IPS-15b (cell line): Measurements from ENCODE around the gene HDGF.

Experiments
- H3K27me3 ChIP-seq: one replicate; pipeline ENCODE4 v1.6.1; 2013; ENCODE audit warnings: low read length; ENCODE audit not compliant: control insufficient read depth, insufficient read depth
- H3K36me3 ChIP-seq: one replicate; pipeline ENCODE4 v1.6.1; 2013; ENCODE audit warnings: low read length; ENCODE audit not compliant: control insufficient read depth, insufficient read depth
- H3K4me1 ChIP-seq: one replicate; pipeline ENCODE4 v1.6.1; 2013; ENCODE audit warnings: mild to moderate bottlenecking, low read length; ENCODE audit not compliant: control insufficient read depth, insufficient read depth
- H3K4me3 ChIP-seq: one replicate; pipeline ENCODE4 v1.5.1; 2013; ENCODE audit warnings: low read depth, low read length
- H3K9ac ChIP-seq: one replicate; pipeline ENCODE4 v1.6.1; 2013; ENCODE audit warnings: low read depth, mild to moderate bottlenecking, low read length
- H3K9me3 ChIP-seq: one replicate; pipeline ENCODE4 v1.6.1; 2013; ENCODE audit warnings: mild to moderate bottlenecking, low read length; ENCODE audit not compliant: control insufficient read depth, insufficient read depth

HDGF gene

GRCh38 chr1:156751451-156751756 lies at the start of gene HDGF:
TSS of gene HDGF (minus strand) at chr1:156751675. CDS start at chr1:156751429, 246 bp downstream.
- Histone ChIP-seq H3K4me3 (peak within 1 kb of the TSS; percentile 99), H3K27me3 (peaks cover 4% of the 10 kb centered on the region), H3K4me1 (peaks cover 32% of the 10 kb centered on the region), H3K36me3 (peaks cover 6% of the 10 kb centered on the region), H3K9me3 (no peaks in the 10 kb centered on the region), H3K9ac (peak within 1 kb of the TSS; percentile 97)

GRCh38 chr1:156797212-156797871 lies 45.9 kb upstream of the HDGF start:
- Histone ChIP-seq H3K4me3 (no peak overlapping the region), H3K9me3 (no peaks in the 10 kb centered on the region), H3K4me1 (no peaks in the 10 kb centered on the region), H3K9ac (no peak overlapping the region), H3K36me3 (peaks cover 38% of the 10 kb centered on the region), H3K27me3 (no peaks in the 10 kb centered on the region)

GRCh38 chr1:156796340-156797097 lies 45.0 kb upstream of the HDGF start:
- H3K9me3 ChIP-seq: no peaks in the 10 kb centered on the region
- H3K36me3 ChIP-seq: peaks cover 40% of the 10 kb centered on the region
- H3K4me3 ChIP-seq: no peak overlapping the region
- H3K9ac ChIP-seq: no peak overlapping the region
- no peaks in the 10 kb centered on the region for H3K27me3 ChIP-seq
- H3K4me1 ChIP-seq: no peaks in the 10 kb centered on the region

- peaks cover 40% of the 10 kb centered on the region for H3K36me3 ChIP-seq
- no peak overlapping the region for H3K9ac ChIP-seq
- no peaks in the 10 kb centered on the region for H3K27me3 ChIP-seq
- H3K4me1 ChIP-seq: no peaks in the 10 kb centered on the region
- no peaks in the 10 kb centered on the region for H3K9me3 ChIP-seq
- H3K4me3 ChIP-seq: no peak overlapping the region
Observed at GRCh38 chr1:156795787-156796186, 44.3 kb upstream of the HDGF start.

GRCh38 chr1:156795374-156795733 lies 43.9 kb upstream of the HDGF start:
- no peak overlapping the region for H3K4me3 ChIP-seq
- H3K9ac ChIP-seq: no peak overlapping the region
- no peaks in the 10 kb centered on the region for H3K27me3 ChIP-seq
- no peaks in the 10 kb centered on the region for H3K9me3 ChIP-seq
- H3K36me3 ChIP-seq: peaks cover 35% of the 10 kb centered on the region
- no peaks in the 10 kb centered on the region for H3K4me1 ChIP-seq

GRCh38 chr1:156794506-156795373 lies 43.3 kb upstream of the HDGF start:
- Histone ChIP-seq H3K36me3 (peaks cover 35% of the 10 kb centered on the region), H3K4me3 (no peak overlapping the region), H3K4me1 (no peaks in the 10 kb centered on the region), H3K9me3 (no peaks in the 10 kb centered on the region), H3K9ac (no peak overlapping the region), H3K27me3 (no peaks in the 10 kb centered on the region)

- no peak overlapping the region for H3K4me3 ChIP-seq
- no peak overlapping the region for H3K9ac ChIP-seq
- no peaks in the 10 kb centered on the region for H3K27me3 ChIP-seq
- peaks cover 25% of the 10 kb centered on the region for H3K36me3 ChIP-seq
- no peaks in the 10 kb centered on the region for H3K4me1 ChIP-seq
- H3K9me3 ChIP-seq: no peaks in the 10 kb centered on the region
Observed at GRCh38 chr1:156789621-156790318, 38.3 kb upstream of the HDGF start.

- no peaks in the 10 kb centered on the region for H3K9me3 ChIP-seq
- no peak overlapping the region for H3K4me3 ChIP-seq
- no peaks in the 10 kb centered on the region for H3K27me3 ChIP-seq
- H3K4me1 ChIP-seq: no peaks in the 10 kb centered on the region
- H3K9ac ChIP-seq: no peak overlapping the region
- peaks cover 19% of the 10 kb centered on the region for H3K36me3 ChIP-seq
Observed at GRCh38 chr1:156788136-156788535, 36.7 kb upstream of the HDGF start.

- Histone ChIP-seq H3K9me3 (no peaks in the 10 kb centered on the region), H3K27me3 (no peaks in the 10 kb centered on the region), H3K36me3 (peaks cover 18% of the 10 kb centered on the region), H3K9ac (no peak overlapping the region), H3K4me3 (no peak overlapping the region), H3K4me1 (no peaks in the 10 kb centered on the region)
Observed at GRCh38 chr1:156786640-156787039, 35.2 kb upstream of the HDGF start.

- Histone ChIP-seq H3K9ac (no peak overlapping the region), H3K36me3 (peaks cover 13% of the 10 kb centered on the region), H3K9me3 (no peaks in the 10 kb centered on the region), H3K4me1 (no peaks in the 10 kb centered on the region), H3K27me3 (no peaks in the 10 kb centered on the region), H3K4me3 (no peak overlapping the region)
Observed at GRCh38 chr1:156785458-156785857, 34.0 kb upstream of the HDGF start.

- H3K36me3 ChIP-seq: peaks cover 4% of the 10 kb centered on the region
- no peaks in the 10 kb centered on the region for H3K4me1 ChIP-seq
Observed at GRCh38 chr1:156781585-156782186, 30.2 kb upstream of the HDGF start.

More at GRCh38 chr1:156781585-156782186, 30.2 kb upstream of the HDGF start:
- no peak overlapping the region for H3K9ac ChIP-seq
- no peaks in the 10 kb centered on the region for H3K9me3 ChIP-seq
- H3K4me3 ChIP-seq: no peak overlapping the region
- H3K27me3 ChIP-seq: no peaks in the 10 kb centered on the region
